HepG2 (cell line): ENCODE measurements around the gene RBBP8NL. TPM values are rescaled to one million over a fixed set of nuclear protein-coding genes. Genes with fewer than 3 reads are reported as not detected.

Experiments
- ATAC-seq: fragments of 200-7000 bp; cut with Tn5 transposase; 3 replicates; pipeline ENCODE4 v1.9.1; 2020; ENCODE audit warnings: mild to moderate bottlenecking, moderate library complexity
- BruUV-seq: library from RNA; stranded (reverse); fragments of 400-500 nt; replicated peaks from 2 replicates; lab custom pipeline; 2021; lab: Mats Ljungman, UMichigan
- CTCF ChIA-PET: fragments of 300-600 bp; formaldehyde crosslinking; extraction: SDS; loops from one replicate; lab custom pipeline; 2021; ENCODE audit warnings: low total read pairs, inconsistent platforms, low intra/inter-chr PET ratio; lab: Yijun Ruan, JAX
- POLR2A ChIA-PET: fragments of 350-600 bp; sonication (Branson Sonifier 250); formaldehyde crosslinking; loops from one replicate; lab custom pipeline; 2020; ENCODE audit warnings: antibody characterized with exemption, inconsistent platforms; lab: Yijun Ruan, JAX
- DNase-seq: peaks from one replicate; pipeline ENCODE4 v3.0.0-alpha.2; 2015; ENCODE audit warnings: low spot score
- FAIRE-seq: peaks from 3 replicates; lab custom pipeline; 2011; peaks lifted over from hg19 to GRCh38; lab: Jason Lieb, UNC
- H2AFZ ChIP-seq: one replicate; pipeline ENCODE4 v1.6.1; 2011; ENCODE audit warnings: low read length, inconsistent platforms
- H3K27ac ChIP-seq: fragments of 300-600 bp; 3 replicates; pipeline ENCODE4 v1.8.0; 2011; ENCODE audit warnings: mixed run types, mild to moderate bottlenecking, mixed read lengths, low read length, inconsistent platforms; ENCODE audit not compliant: insufficient read depth; ENCODE audit errors: extremely low read length
- H3K27me3 ChIP-seq, 2 experiments: fragments of 200-600 bp in 1 of 2; 2 replicates in 1 of 2; 3 replicates in 1 of 2; pipeline versions ENCODE4 v1.6.0 to v1.8.0; 2011; ENCODE audit warnings: low read length in 2 of 2, mild to moderate bottlenecking in 2 of 2, moderate library complexity in 2 of 2, inconsistent platforms in 1 of 2; ENCODE audit not compliant: insufficient read depth in 2 of 2, control insufficient read depth in 1 of 2
- H3K36me3 ChIP-seq, 2 experiments: fragments of 200-600 bp in 1 of 2; replicated peaks in 1 of 2; 2 replicates in 1 of 2; 3 replicates in 1 of 2; pipeline versions ENCODE4 v1.5.1 to v1.8.0; 2011; ENCODE audit warnings: low read length in 2 of 2, inconsistent platforms in 1 of 2; ENCODE audit not compliant: insufficient read depth in 2 of 2, control insufficient read depth in 1 of 2
- H3K4me1 ChIP-seq: 2 replicates; pipeline ENCODE4 v1.5.1; 2012; ENCODE audit warnings: low read length, inconsistent platforms; ENCODE audit not compliant: insufficient read depth
- H3K4me2 ChIP-seq: 2 replicates; pipeline ENCODE4 v1.6.0; 2011; ENCODE audit warnings: low read depth, low read length, inconsistent platforms
- H3K4me3 ChIP-seq, 3 experiments: fragments of 200-600 bp in 1 of 3; sonication (generic), shearing (Covaris generic) in 1 of 3; replicated peaks in 1 of 3; 2 replicates each; pipeline ENCODE4 v1.5.1; 2011 to 2016; ENCODE audit warnings: low read length in 3 of 3, inconsistent platforms in 2 of 3, low read depth in 2 of 3, mild to moderate bottlenecking in 2 of 3, control low read depth in 1 of 3, mixed read lengths in 1 of 3; ENCODE audit not compliant: insufficient read depth in 1 of 3
- H3K79me2 ChIP-seq: one replicate; pipeline ENCODE4 v1.6.1; 2011; ENCODE audit warnings: low read length, inconsistent platforms; ENCODE audit not compliant: insufficient read depth
- H3K9ac ChIP-seq: 2 replicates; pipeline ENCODE4 v1.6.0; 2011; ENCODE audit warnings: mild to moderate bottlenecking, low read depth, low read length, inconsistent platforms; ENCODE audit not compliant: insufficient read depth
- H3K9me3 ChIP-seq: 2 replicates; pipeline ENCODE4 v1.5.1; 2012; ENCODE audit warnings: mild to moderate bottlenecking, low read length
- H4K20me1 ChIP-seq: 2 replicates; pipeline ENCODE4 v1.6.0; 2011; ENCODE audit warnings: inconsistent platforms, mild to moderate bottlenecking, low read length, moderate library complexity; ENCODE audit not compliant: insufficient read depth
- CC2D1A ChIP-seq: sonication (generic); formaldehyde crosslinking; IDR thresholded peaks from 2 replicates; pipeline ENCODE4 v1.8.1; 2023; ENCODE audit warnings: mild to moderate bottlenecking, missing genetic modification reagents
- ETV5 ChIP-seq: IDR thresholded peaks from 2 replicates; pipeline ENCODE4 v1.6.1; 2018; ENCODE audit warnings: missing biosample characterization, missing genetic modification reagents, inconsistent platforms, borderline replicate concordance
- FOXK2 ChIP-seq: fragments of 450-650 bp; IDR thresholded peaks from 2 replicates; pipeline ENCODE4 v1.6.1; 2016
- SMAD9 ChIP-seq: sonication (generic); formaldehyde crosslinking; IDR thresholded peaks from 2 replicates; pipeline ENCODE4 v1.5.1; 2020; ENCODE audit warnings: mild to moderate bottlenecking, missing genetic modification reagents
- ZNF629 ChIP-seq: sonication (generic); formaldehyde crosslinking; conservative IDR thresholded peaks from 2 replicates; pipeline ENCODE4 v1.5.0; 2020; ENCODE audit warnings: missing genetic modification reagents
- ZNF775 ChIP-seq: sonication (generic); formaldehyde crosslinking; IDR thresholded peaks from 2 replicates; pipeline ENCODE4 v1.4.0; 2020; ENCODE audit warnings: missing genetic modification reagents, mild to moderate bottlenecking, moderate library complexity, borderline replicate concordance
- ZNF776 ChIP-seq: sonication (generic); formaldehyde crosslinking; IDR thresholded peaks from 2 replicates; pipeline ENCODE4 v1.4.0; 2020; ENCODE audit warnings: mild to moderate bottlenecking, missing genetic modification reagents
- WGBS: methylation state at CpG from one replicate; pipeline ENCODE4 v1.1.6; 2017; ENCODE audit warnings: low lambda C conversion rate; 5-methylcytosine and 5-hydroxymethylcytosine counted together
- in situ Hi-C: cut with HindIII; loops from 2 replicates; pipeline ENCODE4 v1.10.0; 2017; ENCODE audit warnings: low pct_unique_long_range_greater_than_20kb; ENCODE audit not compliant: extremely low pct_ligation_motif_present
- intact Hi-C: fragments of 100-400 bp; cut with micrococcal nuclease; formaldehyde crosslinking; loops from one replicate; pipeline ENCODE4 v1.10.0; 2022; ENCODE audit not compliant: unreplicated experiment
- polyA plus RNA-seq, 8 experiments: library from polyadenylated mRNA; depleted of rRNA in 3 of 8; stranded (reverse) in 7 of 8; unstranded in 1 of 8; fragments of >200 nt; fragmentation: Illumina TruSeq in 4 of 8; extraction: Trizol in 4 of 8; gene quantifications; 2 replicates each; pipeline versions ENCODE4 v1.2.1 to v1.2.3, GENCODE V29; 2011 to 2016; ENCODE audit warnings: low read depth in 4 of 8, missing spikeins in 1 of 8, mixed read lengths in 1 of 8; ENCODE audit not compliant: insufficient read depth in 1 of 8
- total RNA-seq, 5 experiments: library from RNA; depleted of rRNA; stranded (reverse); fragments of >200 nt; fragmentation: Illumina TruSeq; extraction: Trizol; gene quantifications; 2 replicates each; pipeline ENCODE4 v1.2.3, GENCODE V29; 2016; ENCODE audit warnings: low read depth in 1 of 5
- TF ChIP-seq, protein P1 (sequence below): sonication (generic); formaldehyde crosslinking; IDR thresholded peaks from 2 replicates; pipeline ENCODE4 v1.5.0; 2020; ENCODE audit warnings: mild to moderate bottlenecking, missing genetic modification reagents
- TF ChIP-seq, protein P2 (sequence below): sonication (generic); formaldehyde crosslinking; IDR thresholded peaks from 2 replicates; pipeline ENCODE4 v1.9.0; 2022; ENCODE audit warnings: missing genetic modification reagents, mild to moderate bottlenecking, borderline replicate concordance
- TF ChIP-seq, protein P3 (sequence below): sonication (generic); formaldehyde crosslinking; IDR thresholded peaks from 2 replicates; pipeline ENCODE4 v1.4.0; 2020; ENCODE audit warnings: missing genetic modification reagents
- TF ChIP-seq, protein P4 (sequence below): sonication (generic); formaldehyde crosslinking; IDR thresholded peaks from 2 replicates; pipeline ENCODE4 v1.5.1; 2020; ENCODE audit warnings: missing genetic modification reagents, mild to moderate bottlenecking, borderline replicate concordance

RBBP8NL gene
- total and polyA plus RNA-seq, 2 of the 13 experiments (the other 11 are each of a cell fraction or from before 2014, with no cell fraction given): 0.69 to 0.86 TPM

DNA sequence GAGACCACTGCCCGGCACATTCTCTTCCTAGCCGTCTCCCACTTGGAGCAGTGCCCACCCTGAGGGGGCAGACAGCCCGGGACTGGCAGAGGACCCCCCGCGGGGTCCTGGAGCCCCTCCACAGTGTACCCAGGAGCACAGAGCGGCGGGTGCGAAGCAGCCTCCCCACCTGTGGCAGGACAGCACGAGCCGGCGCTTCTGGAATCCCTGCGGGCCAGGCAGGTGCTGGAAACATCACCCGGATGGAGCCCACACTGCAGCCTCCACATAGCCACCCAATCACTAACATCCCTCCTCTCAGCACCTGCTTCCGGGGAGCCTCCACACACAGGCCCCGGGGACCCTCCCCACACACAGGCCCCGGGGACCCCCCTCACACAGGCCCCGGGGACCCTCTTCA, 29.8 kb upstream of the RBBP8NL start:
- FAIRE-seq (no peak), ATAC-seq (no peak), DNase-seq (no peak)
- H3K9ac ChIP-seq: no peak overlapping the region
- H2AFZ ChIP-seq: no peak overlapping the region
- intact Hi-C loops (no loop called here), in situ Hi-C loops (no loop called here)
- TF ChIP-seq, protein P1, sequence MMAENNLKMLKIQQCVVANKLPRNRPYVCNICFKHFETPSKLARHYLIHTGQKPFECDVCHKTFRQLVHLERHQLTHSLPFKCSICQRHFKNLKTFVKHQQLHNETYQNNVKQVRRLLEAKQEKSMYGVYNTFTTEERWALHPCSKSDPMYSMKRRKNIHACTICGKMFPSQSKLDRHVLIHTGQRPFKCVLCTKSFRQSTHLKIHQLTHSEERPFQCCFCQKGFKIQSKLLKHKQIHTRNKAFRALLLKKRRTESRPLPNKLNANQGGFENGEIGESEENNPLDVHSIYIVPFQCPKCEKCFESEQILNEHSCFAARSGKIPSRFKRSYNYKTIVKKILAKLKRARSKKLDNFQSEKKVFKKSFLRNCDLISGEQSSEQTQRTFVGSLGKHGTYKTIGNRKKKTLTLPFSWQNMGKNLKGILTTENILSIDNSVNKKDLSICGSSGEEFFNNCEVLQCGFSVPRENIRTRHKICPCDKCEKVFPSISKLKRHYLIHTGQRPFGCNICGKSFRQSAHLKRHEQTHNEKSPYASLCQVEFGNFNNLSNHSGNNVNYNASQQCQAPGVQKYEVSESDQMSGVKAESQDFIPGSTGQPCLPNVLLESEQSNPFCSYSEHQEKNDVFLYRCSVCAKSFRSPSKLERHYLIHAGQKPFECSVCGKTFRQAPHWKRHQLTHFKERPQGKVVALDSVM (CRISPR knock-in tag): no peak
- TF ChIP-seq ETV5 (CRISPR knock-in tag) (no peak), ZNF775 (CRISPR knock-in tag) (no peak), CC2D1A (no peak), FOXK2 (no peak), ZNF629 (no peak), SMAD9 (no peak), ZNF776 (CRISPR knock-in tag) (no peak)
- TF ChIP-seq, protein P2, sequence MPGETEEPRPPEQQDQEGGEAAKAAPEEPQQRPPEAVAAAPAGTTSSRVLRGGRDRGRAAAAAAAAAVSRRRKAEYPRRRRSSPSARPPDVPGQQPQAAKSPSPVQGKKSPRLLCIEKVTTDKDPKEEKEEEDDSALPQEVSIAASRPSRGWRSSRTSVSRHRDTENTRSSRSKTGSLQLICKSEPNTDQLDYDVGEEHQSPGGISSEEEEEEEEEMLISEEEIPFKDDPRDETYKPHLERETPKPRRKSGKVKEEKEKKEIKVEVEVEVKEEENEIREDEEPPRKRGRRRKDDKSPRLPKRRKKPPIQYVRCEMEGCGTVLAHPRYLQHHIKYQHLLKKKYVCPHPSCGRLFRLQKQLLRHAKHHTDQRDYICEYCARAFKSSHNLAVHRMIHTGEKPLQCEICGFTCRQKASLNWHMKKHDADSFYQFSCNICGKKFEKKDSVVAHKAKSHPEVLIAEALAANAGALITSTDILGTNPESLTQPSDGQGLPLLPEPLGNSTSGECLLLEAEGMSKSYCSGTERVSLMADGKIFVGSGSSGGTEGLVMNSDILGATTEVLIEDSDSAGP (CRISPR knock-in tag): no peak
- TF ChIP-seq, protein P3, sequence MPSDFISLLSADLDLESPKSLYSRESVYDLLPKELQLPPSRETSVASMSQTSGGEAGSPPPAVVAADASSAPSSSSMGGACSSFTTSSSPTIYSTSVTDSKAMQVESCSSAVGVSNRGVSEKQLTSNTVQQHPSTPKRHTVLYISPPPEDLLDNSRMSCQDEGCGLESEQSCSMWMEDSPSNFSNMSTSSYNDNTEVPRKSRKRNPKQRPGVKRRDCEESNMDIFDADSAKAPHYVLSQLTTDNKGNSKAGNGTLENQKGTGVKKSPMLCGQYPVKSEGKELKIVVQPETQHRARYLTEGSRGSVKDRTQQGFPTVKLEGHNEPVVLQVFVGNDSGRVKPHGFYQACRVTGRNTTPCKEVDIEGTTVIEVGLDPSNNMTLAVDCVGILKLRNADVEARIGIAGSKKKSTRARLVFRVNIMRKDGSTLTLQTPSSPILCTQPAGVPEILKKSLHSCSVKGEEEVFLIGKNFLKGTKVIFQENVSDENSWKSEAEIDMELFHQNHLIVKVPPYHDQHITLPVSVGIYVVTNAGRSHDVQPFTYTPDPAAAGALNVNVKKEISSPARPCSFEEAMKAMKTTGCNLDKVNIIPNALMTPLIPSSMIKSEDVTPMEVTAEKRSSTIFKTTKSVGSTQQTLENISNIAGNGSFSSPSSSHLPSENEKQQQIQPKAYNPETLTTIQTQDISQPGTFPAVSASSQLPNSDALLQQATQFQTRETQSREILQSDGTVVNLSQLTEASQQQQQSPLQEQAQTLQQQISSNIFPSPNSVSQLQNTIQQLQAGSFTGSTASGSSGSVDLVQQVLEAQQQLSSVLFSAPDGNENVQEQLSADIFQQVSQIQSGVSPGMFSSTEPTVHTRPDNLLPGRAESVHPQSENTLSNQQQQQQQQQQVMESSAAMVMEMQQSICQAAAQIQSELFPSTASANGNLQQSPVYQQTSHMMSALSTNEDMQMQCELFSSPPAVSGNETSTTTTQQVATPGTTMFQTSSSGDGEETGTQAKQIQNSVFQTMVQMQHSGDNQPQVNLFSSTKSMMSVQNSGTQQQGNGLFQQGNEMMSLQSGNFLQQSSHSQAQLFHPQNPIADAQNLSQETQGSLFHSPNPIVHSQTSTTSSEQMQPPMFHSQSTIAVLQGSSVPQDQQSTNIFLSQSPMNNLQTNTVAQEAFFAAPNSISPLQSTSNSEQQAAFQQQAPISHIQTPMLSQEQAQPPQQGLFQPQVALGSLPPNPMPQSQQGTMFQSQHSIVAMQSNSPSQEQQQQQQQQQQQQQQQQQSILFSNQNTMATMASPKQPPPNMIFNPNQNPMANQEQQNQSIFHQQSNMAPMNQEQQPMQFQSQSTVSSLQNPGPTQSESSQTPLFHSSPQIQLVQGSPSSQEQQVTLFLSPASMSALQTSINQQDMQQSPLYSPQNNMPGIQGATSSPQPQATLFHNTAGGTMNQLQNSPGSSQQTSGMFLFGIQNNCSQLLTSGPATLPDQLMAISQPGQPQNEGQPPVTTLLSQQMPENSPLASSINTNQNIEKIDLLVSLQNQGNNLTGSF: no peak
- TF ChIP-seq, protein P4, sequence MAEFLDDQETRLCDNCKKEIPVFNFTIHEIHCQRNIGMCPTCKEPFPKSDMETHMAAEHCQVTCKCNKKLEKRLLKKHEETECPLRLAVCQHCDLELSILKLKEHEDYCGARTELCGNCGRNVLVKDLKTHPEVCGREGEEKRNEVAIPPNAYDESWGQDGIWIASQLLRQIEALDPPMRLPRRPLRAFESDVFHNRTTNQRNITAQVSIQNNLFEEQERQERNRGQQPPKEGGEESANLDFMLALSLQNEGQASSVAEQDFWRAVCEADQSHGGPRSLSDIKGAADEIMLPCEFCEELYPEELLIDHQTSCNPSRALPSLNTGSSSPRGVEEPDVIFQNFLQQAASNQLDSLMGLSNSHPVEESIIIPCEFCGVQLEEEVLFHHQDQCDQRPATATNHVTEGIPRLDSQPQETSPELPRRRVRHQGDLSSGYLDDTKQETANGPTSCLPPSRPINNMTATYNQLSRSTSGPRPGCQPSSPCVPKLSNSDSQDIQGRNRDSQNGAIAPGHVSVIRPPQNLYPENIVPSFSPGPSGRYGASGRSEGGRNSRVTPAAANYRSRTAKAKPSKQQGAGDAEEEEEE (CRISPR knock-in tag): no peak
- no peaks in the 10 kb centered on the region for H3K9me3 ChIP-seq
- no peaks in the 10 kb centered on the region for H3K36me3 ChIP-seq
- no peaks in the 10 kb centered on the region; the same call in 1 of the 2 replicates for H4K20me1 ChIP-seq
- no peaks in the 10 kb centered on the region for H3K79me2 ChIP-seq
- no TSS peak for BruUV-seq
- no peaks in the 10 kb centered on the region for H3K4me1 ChIP-seq
- H3K27ac ChIP-seq: no peak overlapping the region
- POLR2A ChIA-PET: no interaction called here
- CTCF ChIA-PET: no interaction called here
- WGBS: 54% methylated on average over 10 of the region's 17 CpGs
- peaks cover 44 to 93% of the 10 kb centered on the region in 2 experiments for H3K27me3 ChIP-seq
- H3K4me3 ChIP-seq: no peak overlapping the region
- H3K4me2 ChIP-seq: no peak overlapping the region
